ENCODE measurements around the gene WNT7B.

Gene WNT7B

GRCh38 chr22:45977551-45978274, 751 bp upstream of the WNT7B start:
- Histone ChIP-seq H3K79me1 (replicated peaks; ENCODE audit: low read length, poor library complexity, severe bottlenecking) (peaks cover 4% of the 10 kb centered on the region), H3K4me3 (ENCODE audit: insufficient read depth in 1 of 2, low read depth in 1 of 2, low read length in 2 of 2) (no peak overlapping the region), H3K4me2 (ENCODE audit: low read length, poor library complexity, severe bottlenecking) (peak overlapping the region; percentile 73), H3K36me3 (ENCODE audit: control insufficient read depth in 1 of 2, insufficient read depth in 2 of 2, low read depth in 1 of 2, low read length in 2 of 2) (peaks cover 0 to 7% of the 10 kb centered on the region in 2 experiments), H3K4ac (ENCODE audit: low read depth in 1 of 2, low read length in 2 of 2) (no peak overlapping the region), H2BK15ac (ENCODE audit: low read depth, poor library complexity, severe bottlenecking) (peak overlapping the region; percentile 13), H3K9me3 (ENCODE audit: control insufficient read depth, low read length) (no peaks in the 10 kb centered on the region), H3K4me1 (ENCODE audit: control insufficient read depth, insufficient read depth, low read depth, low read length) (peaks cover 54% of the 10 kb centered on the region), H2AFZ (ENCODE audit: low read depth, low read length) (no peak overlapping the region), H3K27ac (ENCODE audit: low read length, poor library complexity, severe bottlenecking) (no peak overlapping the region), H3K27me3 (ENCODE audit: control insufficient read depth in 1 of 2, insufficient read depth in 1 of 2, low read length in 2 of 2) (peaks cover 13 to 66% of the 10 kb centered on the region in 2 experiments), H4K91ac (ENCODE audit: low read length) (no peak overlapping the region), H3K9ac (ENCODE audit: low read length) (no peak overlapping the region), H3K18ac (ENCODE audit: low read depth in 1 of 2, low read length in 2 of 2) (no peak overlapping the region), H4K8ac (ENCODE audit: low read length) (no peak overlapping the region), H3K23ac (ENCODE audit: low read length in 2 of 2) (no peak overlapping the region), H2BK120ac (ENCODE audit: low read depth, low read length) (no peak overlapping the region), H2BK5ac (ENCODE audit: low read depth, low read length, poor library complexity, severe bottlenecking) (no peak overlapping the region), H2AK5ac (ENCODE audit: low read length, severe bottlenecking) (no peak overlapping the region), H3K14ac (ENCODE audit: low read length in 2 of 2) (peak overlapping the region in 1 of 2 experiments; percentile 6), H2BK12ac (ENCODE audit: low read length in 2 of 2) (no peak overlapping the region)
- DNase-seq, result peak; percentile 28
- 22% methylated on average over 29 of the region's 29 CpGs for WGBS

GRCh38 chr22:45976254-45977002, 534 bp downstream of the WNT7B start:
- no peak overlapping the region for H2BK12ac ChIP-seq (ENCODE audit: low read length in 2 of 2)
- H3K27ac ChIP-seq (ENCODE audit: low read length, poor library complexity, severe bottlenecking), result no peak overlapping the region
- H4K8ac ChIP-seq (ENCODE audit: low read length), result no peak overlapping the region
- no peak overlapping the region for H2BK5ac ChIP-seq (ENCODE audit: low read depth, low read length, poor library complexity, severe bottlenecking)
- no peak overlapping the region for H3K9ac ChIP-seq (ENCODE audit: low read length)
- no peak overlapping the region for H2AK5ac ChIP-seq (ENCODE audit: low read length, severe bottlenecking)
- H3K18ac ChIP-seq (ENCODE audit: low read depth in 1 of 2, low read length in 2 of 2), result no peak overlapping the region
- H2BK15ac ChIP-seq (ENCODE audit: low read depth, poor library complexity, severe bottlenecking), result no peak overlapping the region
- peaks cover 4% of the 10 kb centered on the region for H3K79me1 ChIP-seq (replicated peaks; ENCODE audit: low read length, poor library complexity, severe bottlenecking)
- H3K23ac ChIP-seq (ENCODE audit: low read length in 2 of 2), result peak overlapping the region in 1 of 2 experiments; percentile 5
- peaks cover 63% of the 10 kb centered on the region for H3K4me1 ChIP-seq (ENCODE audit: control insufficient read depth, insufficient read depth, low read depth, low read length)
- H3K4ac ChIP-seq (ENCODE audit: low read depth in 1 of 2, low read length in 2 of 2), result no peak overlapping the region
- H3K14ac ChIP-seq (ENCODE audit: low read length in 2 of 2), result no peak overlapping the region
- under 1% methylated on average over 51 of the region's 94 CpGs for WGBS
- no peaks in the 10 kb centered on the region for H3K9me3 ChIP-seq (ENCODE audit: control insufficient read depth, low read length)
- H2AFZ ChIP-seq (ENCODE audit: low read depth, low read length), result no peak overlapping the region
- H3K4me2 ChIP-seq (ENCODE audit: low read length, poor library complexity, severe bottlenecking), result peak overlapping the region; percentile 90
- no peak overlapping the region for H2BK120ac ChIP-seq (ENCODE audit: low read depth, low read length)
- DNase-seq, result peak; percentile 24
- H4K91ac ChIP-seq (ENCODE audit: low read length), result no peak overlapping the region
- peaks cover 13 to 69% of the 10 kb centered on the region in 2 experiments for H3K27me3 ChIP-seq (ENCODE audit: control insufficient read depth in 1 of 2, insufficient read depth in 1 of 2, low read length in 2 of 2)
- peaks cover 0 to 11% of the 10 kb centered on the region in 2 experiments for H3K36me3 ChIP-seq (ENCODE audit: control insufficient read depth in 1 of 2, insufficient read depth in 2 of 2, low read depth in 1 of 2, low read length in 2 of 2)
- H3K4me3 ChIP-seq (ENCODE audit: insufficient read depth in 1 of 2, low read depth in 1 of 2, low read length in 2 of 2), result peak overlapping the region in 1 of 2 experiments; percentile 65

- Histone ChIP-seq H3K23ac (ENCODE audit: low read length in 2 of 2) (peak overlapping the region in 1 of 2 experiments; percentile 9), H2BK5ac (ENCODE audit: low read depth, low read length, poor library complexity, severe bottlenecking) (no peak overlapping the region), H2BK120ac (ENCODE audit: low read depth, low read length) (no peak overlapping the region), H3K4ac (ENCODE audit: low read depth in 1 of 2, low read length in 2 of 2) (no peak overlapping the region), H4K8ac (ENCODE audit: low read length) (no peak overlapping the region), H3K27ac (ENCODE audit: low read length, poor library complexity, severe bottlenecking) (no peak overlapping the region), H3K79me1 (replicated peaks; ENCODE audit: low read length, poor library complexity, severe bottlenecking) (peaks cover 6% of the 10 kb centered on the region), H2BK12ac (ENCODE audit: low read length in 2 of 2) (no peak overlapping the region), H3K27me3 (ENCODE audit: control insufficient read depth in 1 of 2, insufficient read depth in 1 of 2, low read length in 2 of 2) (peaks cover 13 to 72% of the 10 kb centered on the region in 2 experiments), H4K91ac (ENCODE audit: low read length) (no peak overlapping the region), H3K36me3 (ENCODE audit: control insufficient read depth in 1 of 2, insufficient read depth in 2 of 2, low read depth in 1 of 2, low read length in 2 of 2) (peaks cover 0 to 9% of the 10 kb centered on the region in 2 experiments), H2BK15ac (ENCODE audit: low read depth, poor library complexity, severe bottlenecking) (no peak overlapping the region), H3K4me2 (ENCODE audit: low read length, poor library complexity, severe bottlenecking) (peak overlapping the region; percentile 90), H2AFZ (ENCODE audit: low read depth, low read length) (no peak overlapping the region), H3K9me3 (ENCODE audit: control insufficient read depth, low read length) (no peaks in the 10 kb centered on the region), H3K14ac (ENCODE audit: low read length in 2 of 2) (no peak overlapping the region), H3K4me3 (ENCODE audit: insufficient read depth in 1 of 2, low read depth in 1 of 2, low read length in 2 of 2) (peak overlapping the region in 1 of 2 experiments; percentile 65), H3K4me1 (ENCODE audit: control insufficient read depth, insufficient read depth, low read depth, low read length) (peaks cover 67% of the 10 kb centered on the region), H2AK5ac (ENCODE audit: low read length, severe bottlenecking) (no peak overlapping the region), H3K9ac (ENCODE audit: low read length) (no peak overlapping the region), H3K18ac (ENCODE audit: low read depth in 1 of 2, low read length in 2 of 2) (no peak overlapping the region)
- WGBS, result 8% methylated on average over 57 of the region's 80 CpGs
- DNase-seq, result no peak
These were observed 1.5 kb downstream of the WNT7B start for GRCh38 chr22:45975164-45976161.
